Measurements from ENCODE around the gene HECTD3. TPM values are rescaled to one million over a fixed set of nuclear protein-coding genes. Genes with fewer than 3 reads are reported as not detected.
"Not testable (repeated sequence)": the region's sequence is repeated elsewhere in the genome, so short reads cannot be mapped to it uniquely, and the experiment has no call there.

The HECTD3 gene
- total and polyA plus RNA-seq, 4 donors = 12.8 to 51.1 (median 28.4) TPM

GRCh38 chr1:44962729-44963128 lies 48.4 kb downstream of the HECTD3 start:
- no peak overlapping the region for H3K4me3 ChIP-seq (ENCODE audit: low read depth, low read length)
- no peak overlapping the region for H3K27ac ChIP-seq (ENCODE audit: low read depth, low read length)
- H3K36me3 ChIP-seq (ENCODE audit: control insufficient read depth, insufficient read depth, low read length) = no peaks in the 10 kb centered on the region
- no peak for DNase-seq (ENCODE audit: low read depth in 4 of 6, low spot score in 6 of 6)
- H3K4me1 ChIP-seq (ENCODE audit: control insufficient read depth, insufficient read depth, low read length) = no peaks in the 10 kb centered on the region
- H3K9me3 ChIP-seq (ENCODE audit: control insufficient read depth, insufficient read depth, low read length) = no peaks in the 10 kb centered on the region
- 100% methylated on average over 2 of the region's 3 CpGs for WGBS (ENCODE audit: insufficient coverage)
- H3K27me3 ChIP-seq (ENCODE audit: control insufficient read depth, insufficient read depth, low read length) = no peaks in the 10 kb centered on the region

DNA sequence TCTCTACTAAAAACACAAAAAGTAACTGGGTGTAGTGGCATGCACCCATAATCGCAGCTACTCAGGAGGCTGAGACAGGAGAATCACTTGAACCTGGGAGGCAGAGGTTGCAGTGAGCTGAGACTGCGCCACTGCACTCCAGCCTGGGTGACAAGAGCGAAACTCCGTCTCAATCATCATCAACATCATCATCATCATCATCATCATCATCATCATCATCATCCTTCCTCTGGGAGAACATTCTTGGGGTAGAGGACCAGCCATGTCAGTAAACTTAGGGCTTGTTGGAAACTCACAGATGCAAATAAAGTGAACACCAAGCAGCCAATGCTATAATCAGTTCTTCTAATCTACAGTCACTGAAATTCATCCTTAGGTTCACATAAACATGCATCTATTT lies 49.1 kb downstream of the HECTD3 start:
- not testable (repeated sequence) for H3K4me1 ChIP-seq (ENCODE audit: control insufficient read depth, insufficient read depth, low read length); H3K9me3 ChIP-seq (ENCODE audit: control insufficient read depth, insufficient read depth, low read length); H3K36me3 ChIP-seq (ENCODE audit: control insufficient read depth, insufficient read depth, low read length); H3K4me3 ChIP-seq (ENCODE audit: low read depth, low read length); H3K27ac ChIP-seq (ENCODE audit: low read depth, low read length); DNase-seq (ENCODE audit: low read depth in 4 of 6, low spot score in 6 of 6); H3K27me3 ChIP-seq (ENCODE audit: control insufficient read depth, insufficient read depth, low read length)
- 95% methylated on average over 3 of the region's 4 CpGs for WGBS (ENCODE audit: insufficient coverage)

DNA sequence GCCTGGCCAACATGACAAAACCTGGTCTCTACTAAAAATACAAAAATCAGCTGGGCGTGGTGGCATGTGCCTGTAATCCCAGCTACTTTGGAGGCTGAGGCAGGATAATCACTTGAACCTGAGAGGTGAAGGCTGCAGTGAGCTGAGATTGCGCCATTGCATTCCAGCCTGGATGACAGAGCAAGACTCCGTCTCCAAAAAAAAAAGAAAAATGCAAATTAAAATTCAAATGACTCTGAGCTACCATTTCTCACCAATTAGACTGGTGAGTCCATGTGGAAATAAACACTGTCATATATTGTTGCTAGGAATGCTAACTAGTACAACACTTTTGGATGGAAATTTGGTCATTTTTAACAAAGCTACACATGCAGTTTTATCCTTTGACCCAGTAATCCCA lies 53.6 kb downstream of the HECTD3 start:
- H3K9me3 ChIP-seq (ENCODE audit: control insufficient read depth, insufficient read depth, low read length) = not testable (repeated sequence)
- 100% methylated on average over 1 of the region's 3 CpGs for WGBS (ENCODE audit: insufficient coverage)

GRCh38 chr1:44956077-44956476 lies 55.0 kb downstream of the HECTD3 start:
- no CpG with 5 or more reads among the region's 3 CpGs for WGBS (ENCODE audit: insufficient coverage)
- not testable (repeated sequence) for DNase-seq (ENCODE audit: low read depth in 4 of 6, low spot score in 6 of 6); H3K36me3 ChIP-seq (ENCODE audit: control insufficient read depth, insufficient read depth, low read length); H3K4me3 ChIP-seq (ENCODE audit: low read depth, low read length); H3K4me1 ChIP-seq (ENCODE audit: control insufficient read depth, insufficient read depth, low read length); H3K9me3 ChIP-seq (ENCODE audit: control insufficient read depth, insufficient read depth, low read length); H3K27ac ChIP-seq (ENCODE audit: low read depth, low read length); H3K27me3 ChIP-seq (ENCODE audit: control insufficient read depth, insufficient read depth, low read length)

More for the DNA sequence above, 53.6 kb downstream of the HECTD3 start:
- H3K27ac ChIP-seq (ENCODE audit: low read depth, low read length); H3K4me3 ChIP-seq (ENCODE audit: low read depth, low read length); H3K27me3 ChIP-seq (ENCODE audit: control insufficient read depth, insufficient read depth, low read length); H3K36me3 ChIP-seq (ENCODE audit: control insufficient read depth, insufficient read depth, low read length); H3K4me1 ChIP-seq (ENCODE audit: control insufficient read depth, insufficient read depth, low read length); DNase-seq (ENCODE audit: low read depth in 4 of 6, low spot score in 6 of 6): not testable (repeated sequence)

Other genes starting within 250 kb of the HECTD3 start
- 1,000 to 10,000 TPM in 1 of 2 donors, 100 to 1,000 TPM in 1; 744 to 2,624 TPM for gene RPS8, start 235.8 kb downstream of the HECTD3 start, total RNA-seq
- gene RPS8, start 235.8 kb downstream of the HECTD3 start, polyA plus RNA-seq (ENCODE audit: insufficient read length in 2 of 2) = 1,000 to 10,000 TPM; 1,330 to 1,338 TPM
- 1 to 10 TPM in 1 of 2 donors, under 1 TPM in 1; 0.40 to 1.3 TPM for gene BEST4, start 223.2 kb downstream of the HECTD3 start, total RNA-seq
- 1 to 10 TPM; 2.8 to 4.0 TPM for gene BEST4, start 223.2 kb downstream of the HECTD3 start, polyA plus RNA-seq (ENCODE audit: insufficient read length in 2 of 2)
- gene PLK3, start 210.9 kb downstream of the HECTD3 start, total RNA-seq = 1 to 10 TPM; 8.9 TPM
- 10 to 100 TPM; 18.5 to 21.4 TPM for gene PLK3, start 210.9 kb downstream of the HECTD3 start, polyA plus RNA-seq (ENCODE audit: insufficient read length in 2 of 2)
- 1 to 10 TPM in 1 of 2 donors, not detected in 1; 4.0 TPM for gene DYNLT4, start 204.0 kb downstream of the HECTD3 start, total RNA-seq
- 1 to 10 TPM in 1 of 2 donors, under 1 TPM in 1; 0.95 to 1.5 TPM for gene DYNLT4, start 204.0 kb downstream of the HECTD3 start, polyA plus RNA-seq (ENCODE audit: insufficient read length in 2 of 2)
- 1 to 10 TPM; 3.2 to 6.8 TPM for gene BTBD19, start 202.8 kb downstream of the HECTD3 start, total RNA-seq
- 10 to 100 TPM in 1 of 2 donors, 1 to 10 TPM in 1; 5.5 to 10.5 TPM for gene BTBD19, start 202.8 kb downstream of the HECTD3 start, polyA plus RNA-seq (ENCODE audit: insufficient read length in 2 of 2)
- 1 to 10 TPM; 1.5 to 2.0 TPM for gene PTCH2, start 168.1 kb downstream of the HECTD3 start, total RNA-seq
- gene PTCH2, start 168.1 kb downstream of the HECTD3 start, polyA plus RNA-seq (ENCODE audit: insufficient read length in 2 of 2) = 10 to 100 TPM; 15.6 to 21.6 TPM
- 10 to 100 TPM; 30.3 to 33.5 TPM for gene EIF2B3, start 24.7 kb downstream of the HECTD3 start, total RNA-seq
- 10 to 100 TPM; 32.6 to 34.5 TPM for gene EIF2B3, start 24.7 kb downstream of the HECTD3 start, polyA plus RNA-seq (ENCODE audit: insufficient read length in 2 of 2)
- 100 to 1,000 TPM in 1 of 2 donors, 10 to 100 TPM in 1; 84.2 to 131 TPM for gene UROD, start 930 bp upstream of the HECTD3 start, total RNA-seq
- 10 to 100 TPM; 95.6 to 95.7 TPM for gene UROD, start 930 bp upstream of the HECTD3 start, polyA plus RNA-seq (ENCODE audit: insufficient read length in 2 of 2)
- gene ZSWIM5, start 195.3 kb upstream of the HECTD3 start, total RNA-seq = 1 to 10 TPM; 7.9 to 9.7 TPM
- gene ZSWIM5, start 195.3 kb upstream of the HECTD3 start, polyA plus RNA-seq (ENCODE audit: insufficient read length in 2 of 2) = 10 to 100 TPM; 14.6 to 14.8 TPM

All from spinal cord (tissue), 10 donors.